Dermis microvascular lymphatic vessel endothelial cell (primary cell): ENCODE measurements around the gene PPP4R3A. TPM values are rescaled to one million over a fixed set of nuclear protein-coding genes. Genes with fewer than 3 reads are reported as not detected.
"Not testable (repeated sequence)": the region's sequence is repeated elsewhere in the genome, so short reads cannot be mapped to it uniquely, and the experiment has no call there.

ENCODE experiments used
- DNase-seq, 2 donors: peaks; one replicate each; pipeline versions ENCODE4 v3.0.0 to v3.0.0-alpha.2; 2010; ENCODE audit warnings: low read depth in 2 of 2
- total RNA-seq: library from RNA; depleted of rRNA; stranded (reverse); fragments of >200 nt; gene quantifications from 2 replicates; pipeline ENCODE4 v1.2.1, GENCODE V29; 2014

PPP4R3A gene
- total RNA-seq, 1 donor from 2014 or later = 61.7 TPM

DNA sequence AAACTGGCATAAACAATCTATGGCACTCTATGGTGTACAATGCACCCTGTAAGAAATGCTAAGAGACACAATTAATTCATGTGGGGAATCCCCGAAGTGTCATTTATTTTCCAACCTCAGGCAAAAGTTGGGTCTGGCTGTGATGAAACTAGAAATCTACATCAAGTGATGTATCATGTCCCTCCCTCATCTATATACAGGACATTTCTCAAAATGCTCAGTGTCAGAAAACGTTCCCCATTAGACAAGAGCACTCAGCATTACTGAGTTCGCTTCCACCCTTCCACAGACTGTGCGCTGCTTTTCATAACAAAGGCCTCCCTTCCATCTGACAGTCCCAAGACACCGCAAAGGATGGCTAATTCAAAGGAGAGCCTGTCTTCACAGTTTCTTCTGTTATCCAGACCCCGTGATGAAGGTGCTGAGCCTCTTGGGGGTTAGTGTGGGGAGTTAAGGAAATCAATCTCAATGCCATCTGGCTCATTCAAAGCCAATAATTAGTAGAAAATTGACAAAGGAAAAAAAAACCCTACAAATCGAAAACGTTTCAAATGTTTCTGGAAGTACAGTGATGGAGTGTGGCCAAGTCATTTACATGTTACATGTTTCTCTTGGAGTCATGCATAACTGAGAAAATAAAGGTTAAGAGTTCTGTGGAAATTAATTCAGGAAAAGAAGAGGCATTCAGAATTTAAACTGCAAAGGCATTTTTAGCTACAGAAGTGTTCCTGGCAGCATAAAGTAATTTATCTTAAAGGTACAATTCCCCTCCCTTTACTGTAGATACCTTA, 100.0 kb downstream of the PPP4R3A start:
- DNase-seq = no peak

DNA sequence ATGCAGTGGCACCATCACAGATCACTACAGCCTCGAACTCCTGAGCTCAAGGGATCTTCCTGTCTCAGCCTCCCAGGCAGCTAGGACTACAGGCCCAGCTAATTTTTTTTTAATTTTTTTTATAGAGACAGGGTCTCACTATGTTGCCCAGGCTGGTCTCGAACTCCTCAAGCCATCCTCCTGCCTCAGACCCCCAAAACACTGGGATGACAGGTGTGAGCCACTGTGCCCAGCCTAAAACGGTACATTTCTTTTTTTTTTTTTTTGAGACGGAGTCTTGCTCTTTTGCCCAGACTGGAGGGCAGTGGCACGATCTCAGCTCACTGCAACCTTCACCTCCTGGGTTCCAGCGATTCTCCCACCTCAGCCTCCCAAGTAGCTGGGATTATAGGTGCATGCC, 100.9 kb downstream of the PPP4R3A start:
- DNase-seq = not testable (repeated sequence)

Other genes starting within 250 kb of the PPP4R3A start
- gene CCDC88C, start 92.5 kb downstream of the PPP4R3A start, total RNA-seq = 12.8 and 14.2 TPM in 2 replicates
- 0.13 and 1.6 TPM in 2 replicates for gene CATSPERB, start 221.8 kb upstream of the PPP4R3A start, total RNA-seq